NB4 (cell line): ENCODE measurements around the gene RHBDF1.

Experiments used
- DNase-seq: peaks from one replicate; pipeline ENCODE4 v3.0.0; 2010; ENCODE audit warnings: low read depth
- H3K4me3 ChIP-seq: one replicate; pipeline ENCODE4 v1.5.1; 2011; ENCODE audit warnings: mild to moderate bottlenecking, low read depth, low read length, moderate library complexity
- CTCF ChIP-seq: IDR thresholded peaks from one replicate; pipeline ENCODE4 v1.5.1; 2012; ENCODE audit warnings: low read depth, low read length
- MYC ChIP-seq: IDR thresholded peaks from 2 replicates; pipeline ENCODE4 v1.6.1; 2011; ENCODE audit warnings: low read depth, low read length
- POLR2A ChIP-seq: IDR thresholded peaks from 2 replicates; pipeline ENCODE4 v1.6.1; 2011; ENCODE audit warnings: mild to moderate bottlenecking; ENCODE audit not compliant: insufficient read length; ENCODE audit errors: extremely low read depth
- TF ChIP-seq, protein P1 (sequence below): IDR thresholded peaks from 2 replicates; pipeline ENCODE4 v1.6.1; 2011; ENCODE audit warnings: low read depth, low read length

Gene RHBDF1

GRCh38 chr16:9903-10665 is 62.3 kb downstream of the RHBDF1 start:
- TF ChIP-seq POLR2A: no peak
- no peak for TF ChIP-seq CTCF
- TF ChIP-seq, protein P1, sequence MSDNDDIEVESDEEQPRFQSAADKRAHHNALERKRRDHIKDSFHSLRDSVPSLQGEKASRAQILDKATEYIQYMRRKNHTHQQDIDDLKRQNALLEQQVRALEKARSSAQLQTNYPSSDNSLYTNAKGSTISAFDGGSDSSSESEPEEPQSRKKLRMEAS: no peak
- no peak for TF ChIP-seq MYC
- H3K4me3 ChIP-seq: peak overlapping the region; percentile 49
- peak; percentile 20 for DNase-seq
